DOHH2 (cell line): ENCODE measurements around the gene PTPRT.

Source experiments
- CTCF ChIP-seq: fragments of 200-600 bp; sonication (generic); IDR thresholded peaks from one replicate; pipeline ENCODE4 v1.5.1; 2014; ENCODE audit warnings: antibody characterized with exemption, mild to moderate bottlenecking, low read depth, low read length; ENCODE audit not compliant: poor library complexity, severe bottlenecking
- EZH2phosphoT487 ChIP-seq: fragments of 200-600 bp; sonication (generic); IDR thresholded peaks from 2 replicates; pipeline ENCODE4 v1.6.1; 2017; ENCODE audit warnings: borderline replicate concordance, mild to moderate bottlenecking, antibody characterized with exemption, low read length, moderate library complexity, mixed read lengths

- no peak for TF ChIP-seq CTCF
- TF ChIP-seq EZH2phosphoT487, result no peak
Measured at GRCh38 chr20:42981253-42981652, 208.5 kb downstream of the PTPRT start.
